Activated T-cell treated with anti-CD3 and anti-CD28 coated beads, Interleukin-2, amount 50 U/mL, for 24 hours (primary cell): Measurements from ENCODE around the gene FYCO1.

Experiments
- DNase-seq: peaks from one replicate; pipeline ENCODE4 v3.0.0-alpha.2; 2020
- H3K27ac Mint-ChIP-seq: 2 replicates; pipeline ENCODE4 v1.8.0; 2020; ENCODE audit warnings: mild to moderate bottlenecking, mixed read lengths
- H3K27me3 Mint-ChIP-seq: 2 replicates; pipeline ENCODE4 v1.8.0; 2020; ENCODE audit warnings: mixed read lengths
- H3K36me3 Mint-ChIP-seq: 2 replicates; pipeline ENCODE4 v1.8.0; 2020; ENCODE audit warnings: low read depth, mixed read lengths
- H3K4me1 Mint-ChIP-seq: 2 replicates; pipeline ENCODE4 v1.8.0; 2020; ENCODE audit warnings: low read depth, mixed read lengths
- H3K4me3 Mint-ChIP-seq: 2 replicates; pipeline ENCODE4 v1.8.0; 2020; ENCODE audit warnings: mild to moderate bottlenecking, moderate library complexity, mixed read lengths
- H3K9me3 Mint-ChIP-seq: 2 replicates; pipeline ENCODE4 v1.8.0; 2020; ENCODE audit warnings: mixed read lengths

Gene FYCO1

GRCh38 chr3:45983770-45984169 lies 11.9 kb downstream of the FYCO1 start:
- Mint-ChIP-seq H3K9me3 (no peaks in the 10 kb centered on the region), H3K27me3 (no peaks in the 10 kb centered on the region), H3K27ac (no peak overlapping the region), H3K4me1 (peaks cover 71% of the 10 kb centered on the region), H3K4me3 (no peak overlapping the region), H3K36me3 (peaks cover 82% of the 10 kb centered on the region)
- DNase-seq: no peak

- H3K9me3 Mint-ChIP-seq: peaks cover 2% of the 10 kb centered on the region
- H3K36me3 Mint-ChIP-seq: peaks cover 91% of the 10 kb centered on the region
- H3K4me3 Mint-ChIP-seq: no peak overlapping the region
- H3K4me1 Mint-ChIP-seq: peaks cover 69% of the 10 kb centered on the region
- DNase-seq: no peak
- H3K27ac Mint-ChIP-seq: peak overlapping the region; percentile 10
- H3K27me3 Mint-ChIP-seq: no peaks in the 10 kb centered on the region
Measured at GRCh38 chr3:45981346-45982074, 14.1 kb downstream of the FYCO1 start.

- no peak for DNase-seq
- H3K27ac Mint-ChIP-seq: peak overlapping the region; percentile 62
- H3K9me3 Mint-ChIP-seq: peaks cover 2% of the 10 kb centered on the region
- H3K4me1 Mint-ChIP-seq: peaks cover 69% of the 10 kb centered on the region
- H3K36me3 Mint-ChIP-seq: peaks cover 90% of the 10 kb centered on the region
- no peaks in the 10 kb centered on the region for H3K27me3 Mint-ChIP-seq
- no peak overlapping the region for H3K4me3 Mint-ChIP-seq
Measured at GRCh38 chr3:45980819-45981218, 14.8 kb downstream of the FYCO1 start.

- Mint-ChIP-seq H3K4me3 (peak overlapping the region; percentile 40), H3K27me3 (no peaks in the 10 kb centered on the region), H3K9me3 (peaks cover 2% of the 10 kb centered on the region), H3K4me1 (peaks cover 71% of the 10 kb centered on the region), H3K36me3 (peaks cover 91% of the 10 kb centered on the region), H3K27ac (peak overlapping the region; percentile 70)
- no peak for DNase-seq
Measured at GRCh38 chr3:45980229-45980813, 15.3 kb downstream of the FYCO1 start.

- DNase-seq: no peak
- H3K27ac Mint-ChIP-seq: peak overlapping the region; percentile 59
- peaks cover 90% of the 10 kb centered on the region for H3K36me3 Mint-ChIP-seq
- peaks cover 2% of the 10 kb centered on the region for H3K9me3 Mint-ChIP-seq
- H3K4me3 Mint-ChIP-seq: peak overlapping the region; percentile 37
- no peaks in the 10 kb centered on the region for H3K27me3 Mint-ChIP-seq
- peaks cover 76% of the 10 kb centered on the region for H3K4me1 Mint-ChIP-seq
Measured at GRCh38 chr3:45979378-45979777, 16.2 kb downstream of the FYCO1 start.

GRCh38 chr3:45978006-45978761 lies 17.4 kb downstream of the FYCO1 start:
- H3K27me3 Mint-ChIP-seq: no peaks in the 10 kb centered on the region
- peak overlapping the region; percentile 85 for H3K27ac Mint-ChIP-seq
- peaks cover 2% of the 10 kb centered on the region for H3K9me3 Mint-ChIP-seq
- DNase-seq: no peak
- peaks cover 82% of the 10 kb centered on the region for H3K4me1 Mint-ChIP-seq
- peak overlapping the region; percentile 55 for H3K4me3 Mint-ChIP-seq
- H3K36me3 Mint-ChIP-seq: peaks cover 88% of the 10 kb centered on the region

GRCh38 chr3:45976191-45977091 lies 19.2 kb downstream of the FYCO1 start:
- Mint-ChIP-seq H3K36me3 (peaks cover 86% of the 10 kb centered on the region), H3K27me3 (no peaks in the 10 kb centered on the region), H3K4me3 (no peak overlapping the region), H3K4me1 (peaks cover 88% of the 10 kb centered on the region), H3K9me3 (peaks cover 2% of the 10 kb centered on the region), H3K27ac (peak overlapping the region; percentile 58)
- no peak for DNase-seq

GRCh38 chr3:45975686-45976085 lies 19.9 kb downstream of the FYCO1 start:
- no peak overlapping the region for H3K4me3 Mint-ChIP-seq
- peaks cover 82% of the 10 kb centered on the region for H3K4me1 Mint-ChIP-seq
- H3K36me3 Mint-ChIP-seq: peaks cover 83% of the 10 kb centered on the region
- peak overlapping the region; percentile 58 for H3K27ac Mint-ChIP-seq
- no peak for DNase-seq
- no peaks in the 10 kb centered on the region for H3K27me3 Mint-ChIP-seq
- H3K9me3 Mint-ChIP-seq: peaks cover 2% of the 10 kb centered on the region

- no peak overlapping the region for H3K27ac Mint-ChIP-seq
- H3K36me3 Mint-ChIP-seq: peaks cover 83% of the 10 kb centered on the region
- DNase-seq: no peak
- peaks cover 2% of the 10 kb centered on the region for H3K9me3 Mint-ChIP-seq
- H3K4me1 Mint-ChIP-seq: peaks cover 76% of the 10 kb centered on the region
- H3K4me3 Mint-ChIP-seq: no peak overlapping the region
- no peaks in the 10 kb centered on the region for H3K27me3 Mint-ChIP-seq
Measured at GRCh38 chr3:45974686-45975085, 20.9 kb downstream of the FYCO1 start.

- peaks cover 71% of the 10 kb centered on the region for H3K4me1 Mint-ChIP-seq
- DNase-seq: no peak
- peaks cover 84% of the 10 kb centered on the region for H3K36me3 Mint-ChIP-seq
- no peak overlapping the region for H3K4me3 Mint-ChIP-seq
- H3K27ac Mint-ChIP-seq: peak overlapping the region; percentile 45
- H3K9me3 Mint-ChIP-seq: no peaks in the 10 kb centered on the region
- no peaks in the 10 kb centered on the region for H3K27me3 Mint-ChIP-seq
Measured at GRCh38 chr3:45972534-45973402, 22.9 kb downstream of the FYCO1 start.

GRCh38 chr3:45969953-45970352 lies 25.7 kb downstream of the FYCO1 start:
- Mint-ChIP-seq H3K36me3 (peaks cover 92% of the 10 kb centered on the region), H3K4me1 (peaks cover 72% of the 10 kb centered on the region), H3K27ac (no peak overlapping the region), H3K9me3 (no peaks in the 10 kb centered on the region), H3K27me3 (no peaks in the 10 kb centered on the region), H3K4me3 (no peak overlapping the region)
- no peak for DNase-seq

GRCh38 chr3:45969116-45969515 lies 26.5 kb downstream of the FYCO1 start:
- no peak overlapping the region for H3K27ac Mint-ChIP-seq
- DNase-seq: no peak
- H3K36me3 Mint-ChIP-seq: peaks cover 92% of the 10 kb centered on the region
- H3K4me3 Mint-ChIP-seq: no peak overlapping the region
- no peaks in the 10 kb centered on the region for H3K27me3 Mint-ChIP-seq
- no peaks in the 10 kb centered on the region for H3K9me3 Mint-ChIP-seq
- peaks cover 74% of the 10 kb centered on the region for H3K4me1 Mint-ChIP-seq

- Mint-ChIP-seq H3K9me3 (no peaks in the 10 kb centered on the region), H3K36me3 (peaks cover 95% of the 10 kb centered on the region), H3K4me1 (peaks cover 78% of the 10 kb centered on the region), H3K4me3 (no peak overlapping the region), H3K27ac (no peak overlapping the region), H3K27me3 (no peaks in the 10 kb centered on the region)
- DNase-seq: no peak
Measured at GRCh38 chr3:45968706-45969105, 26.9 kb downstream of the FYCO1 start.
